ENCODE results near the gene C5orf47. TPM values are rescaled to one million over a fixed set of nuclear protein-coding genes. Genes with fewer than 3 reads are reported as not detected.

The C5orf47 gene
- total RNA-seq, 1 donor from 2014 or later: not detected

- no peaks in the 10 kb centered on the region for H3K36me3 Mint-ChIP-seq (ENCODE audit: unreplicated experiment)
- H3K4me3 Mint-ChIP-seq (ENCODE audit: unreplicated experiment): no peak overlapping the region
- H3K9me3 Mint-ChIP-seq (ENCODE audit: unreplicated experiment): peaks cover 5% of the 10 kb centered on the region
- peaks cover 35% of the 10 kb centered on the region for H3K4me1 Mint-ChIP-seq (ENCODE audit: low read depth, unreplicated experiment)
- H3K27me3 Mint-ChIP-seq (ENCODE audit: unreplicated experiment): peaks cover 2% of the 10 kb centered on the region
- DNase-seq: no peak
- H3K27ac Mint-ChIP-seq (ENCODE audit: unreplicated experiment): peak overlapping the region; percentile 38
- TF ChIP-seq, protein P1, sequence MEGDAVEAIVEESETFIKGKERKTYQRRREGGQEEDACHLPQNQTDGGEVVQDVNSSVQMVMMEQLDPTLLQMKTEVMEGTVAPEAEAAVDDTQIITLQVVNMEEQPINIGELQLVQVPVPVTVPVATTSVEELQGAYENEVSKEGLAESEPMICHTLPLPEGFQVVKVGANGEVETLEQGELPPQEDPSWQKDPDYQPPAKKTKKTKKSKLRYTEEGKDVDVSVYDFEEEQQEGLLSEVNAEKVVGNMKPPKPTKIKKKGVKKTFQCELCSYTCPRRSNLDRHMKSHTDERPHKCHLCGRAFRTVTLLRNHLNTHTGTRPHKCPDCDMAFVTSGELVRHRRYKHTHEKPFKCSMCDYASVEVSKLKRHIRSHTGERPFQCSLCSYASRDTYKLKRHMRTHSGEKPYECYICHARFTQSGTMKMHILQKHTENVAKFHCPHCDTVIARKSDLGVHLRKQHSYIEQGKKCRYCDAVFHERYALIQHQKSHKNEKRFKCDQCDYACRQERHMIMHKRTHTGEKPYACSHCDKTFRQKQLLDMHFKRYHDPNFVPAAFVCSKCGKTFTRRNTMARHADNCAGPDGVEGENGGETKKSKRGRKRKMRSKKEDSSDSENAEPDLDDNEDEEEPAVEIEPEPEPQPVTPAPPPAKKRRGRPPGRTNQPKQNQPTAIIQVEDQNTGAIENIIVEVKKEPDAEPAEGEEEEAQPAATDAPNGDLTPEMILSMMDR (IDR thresholded peaks at IDR 0.05; ENCODE audit: partially characterized antibody, unreplicated experiment): no peak
Measured at GRCh38 chr5:173964506-173964905, 24.5 kb upstream of the C5orf47 start.

DNA sequence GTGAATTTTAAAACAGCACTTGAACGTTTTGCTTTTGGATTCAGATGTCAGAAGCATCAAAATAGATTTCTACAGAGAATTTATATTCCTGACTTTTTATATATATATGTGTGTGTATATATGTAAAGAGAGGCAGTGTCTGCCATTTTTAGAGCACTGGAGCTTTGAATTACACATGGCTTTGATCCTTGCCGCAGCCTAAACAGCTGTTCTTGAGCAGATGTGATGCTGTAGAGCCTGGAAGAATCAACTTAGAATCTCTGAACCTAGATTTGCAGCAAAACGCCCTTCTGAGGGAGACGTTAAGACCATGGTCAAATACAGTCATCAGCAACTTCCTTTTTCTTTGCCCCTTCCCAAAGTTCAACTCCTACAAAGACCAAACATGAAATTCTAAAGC is 21.7 kb upstream of the C5orf47 start:
- H3K27ac Mint-ChIP-seq (ENCODE audit: unreplicated experiment): peak overlapping the region; percentile 74
- H3K9me3 Mint-ChIP-seq (ENCODE audit: unreplicated experiment): peaks cover 7% of the 10 kb centered on the region
- H3K36me3 Mint-ChIP-seq (ENCODE audit: unreplicated experiment): no peaks in the 10 kb centered on the region
- H3K4me1 Mint-ChIP-seq (ENCODE audit: low read depth, unreplicated experiment): peaks cover 53% of the 10 kb centered on the region
- TF ChIP-seq, protein P1 (IDR thresholded peaks at IDR 0.05; ENCODE audit: partially characterized antibody, unreplicated experiment): no peak
- no peak overlapping the region for H3K4me3 Mint-ChIP-seq (ENCODE audit: unreplicated experiment)
- no peak for DNase-seq
- H3K27me3 Mint-ChIP-seq (ENCODE audit: unreplicated experiment): peaks cover 5% of the 10 kb centered on the region

- Mint-ChIP-seq H3K36me3 (ENCODE audit: unreplicated experiment) (no peaks in the 10 kb centered on the region), H3K27ac (ENCODE audit: unreplicated experiment) (peak overlapping the region; percentile 33), H3K27me3 (ENCODE audit: unreplicated experiment) (peaks cover 8% of the 10 kb centered on the region), H3K4me3 (ENCODE audit: unreplicated experiment) (no peak overlapping the region), H3K4me1 (ENCODE audit: low read depth, unreplicated experiment) (peaks cover 46% of the 10 kb centered on the region), H3K9me3 (ENCODE audit: unreplicated experiment) (peaks cover 9% of the 10 kb centered on the region)
- DNase-seq: peak; percentile 55
- TF ChIP-seq, protein P1 (IDR thresholded peaks at IDR 0.05; ENCODE audit: partially characterized antibody, unreplicated experiment): no peak
Measured at GRCh38 chr5:173968154-173968797, 20.7 kb upstream of the C5orf47 start.

GRCh38 chr5:173969167-173970049 is 19.6 kb upstream of the C5orf47 start:
- peaks cover 8% of the 10 kb centered on the region for H3K27me3 Mint-ChIP-seq (ENCODE audit: unreplicated experiment)
- peaks cover 10% of the 10 kb centered on the region for H3K9me3 Mint-ChIP-seq (ENCODE audit: unreplicated experiment)
- TF ChIP-seq, protein P1 (IDR thresholded peaks at IDR 0.05; ENCODE audit: partially characterized antibody, unreplicated experiment): no peak
- no peak for DNase-seq
- peak overlapping the region; percentile 53 for H3K27ac Mint-ChIP-seq (ENCODE audit: unreplicated experiment)
- peaks cover 51% of the 10 kb centered on the region for H3K4me1 Mint-ChIP-seq (ENCODE audit: low read depth, unreplicated experiment)
- H3K36me3 Mint-ChIP-seq (ENCODE audit: unreplicated experiment): no peaks in the 10 kb centered on the region
- H3K4me3 Mint-ChIP-seq (ENCODE audit: unreplicated experiment): peak overlapping the region; percentile 51

All from glutamatergic neuron (in vitro differentiated cells).